ENCODE measurements around the gene WNT2. TPM values are rescaled to one million over a fixed set of nuclear protein-coding genes. Genes with fewer than 3 reads are reported as not detected.

Gene WNT2
- total RNA-seq, 2 donors from 2014 or later: not detected

DNA sequence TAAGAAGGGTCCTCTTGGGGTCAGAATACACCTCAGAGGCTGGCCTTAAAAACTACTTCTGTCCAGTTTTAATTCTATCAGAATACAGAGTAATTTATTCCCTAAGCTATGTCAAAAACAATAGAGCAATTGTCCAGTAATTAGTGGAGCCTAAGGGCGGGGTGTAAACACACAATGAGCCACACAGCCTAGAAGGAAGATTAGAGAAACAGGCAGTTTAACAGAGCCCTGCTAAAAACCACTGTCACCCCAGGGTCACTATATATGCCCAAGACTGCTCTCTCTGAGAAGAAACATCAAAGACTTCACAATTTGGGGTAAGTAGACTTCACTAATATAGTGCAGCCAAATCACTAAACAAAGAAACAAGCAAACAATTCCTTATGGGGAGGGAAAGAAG is 27.2 kb upstream of the WNT2 start:
- H3K4me1 ChIP-seq: no peaks in the 10 kb centered on the region
- no peaks in the 10 kb centered on the region for H3K9me3 ChIP-seq
- intact Hi-C loops (cut with DNase I): no loop called here
- 56 to 72% methylated on average over 1 of the region's 1 CpG for WGBS, 2 donors
- no peaks in the 10 kb centered on the region for H3K27me3 ChIP-seq
- TF ChIP-seq, protein P1, sequence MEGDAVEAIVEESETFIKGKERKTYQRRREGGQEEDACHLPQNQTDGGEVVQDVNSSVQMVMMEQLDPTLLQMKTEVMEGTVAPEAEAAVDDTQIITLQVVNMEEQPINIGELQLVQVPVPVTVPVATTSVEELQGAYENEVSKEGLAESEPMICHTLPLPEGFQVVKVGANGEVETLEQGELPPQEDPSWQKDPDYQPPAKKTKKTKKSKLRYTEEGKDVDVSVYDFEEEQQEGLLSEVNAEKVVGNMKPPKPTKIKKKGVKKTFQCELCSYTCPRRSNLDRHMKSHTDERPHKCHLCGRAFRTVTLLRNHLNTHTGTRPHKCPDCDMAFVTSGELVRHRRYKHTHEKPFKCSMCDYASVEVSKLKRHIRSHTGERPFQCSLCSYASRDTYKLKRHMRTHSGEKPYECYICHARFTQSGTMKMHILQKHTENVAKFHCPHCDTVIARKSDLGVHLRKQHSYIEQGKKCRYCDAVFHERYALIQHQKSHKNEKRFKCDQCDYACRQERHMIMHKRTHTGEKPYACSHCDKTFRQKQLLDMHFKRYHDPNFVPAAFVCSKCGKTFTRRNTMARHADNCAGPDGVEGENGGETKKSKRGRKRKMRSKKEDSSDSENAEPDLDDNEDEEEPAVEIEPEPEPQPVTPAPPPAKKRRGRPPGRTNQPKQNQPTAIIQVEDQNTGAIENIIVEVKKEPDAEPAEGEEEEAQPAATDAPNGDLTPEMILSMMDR (IDR thresholded peaks at IDR 0.05): no peak
- H3K27ac ChIP-seq: no peak overlapping the region
- ATAC-seq (no peak), DNase-seq (no peak)
- no peak overlapping the region for H3K4me3 ChIP-seq
- H3K36me3 ChIP-seq (replicated peaks in 1 of 2; ENCODE audit: insufficient read depth in 1 of 2, low read depth in 2 of 2): no peaks in the 10 kb centered on the region

DNA sequence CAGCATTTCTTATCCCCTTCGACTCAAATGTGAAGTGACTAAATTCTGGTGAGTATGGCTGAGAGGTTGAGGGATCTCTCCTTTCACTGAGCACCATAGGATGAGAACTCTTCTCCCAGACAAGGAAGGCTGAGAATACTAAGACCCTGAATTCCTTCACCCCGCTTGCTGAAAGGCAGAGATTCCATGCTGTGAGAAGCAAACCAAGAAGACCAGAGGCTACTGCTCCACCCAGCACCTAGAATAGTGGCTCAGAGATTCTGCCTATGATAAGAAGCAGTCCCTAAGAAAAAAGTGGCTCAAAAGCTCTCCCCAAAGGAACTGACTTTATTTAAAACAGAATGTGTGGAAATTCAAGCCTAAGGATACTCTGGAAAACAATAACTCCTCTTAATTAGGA is 26.7 kb upstream of the WNT2 start:
- ATAC-seq: no peak
- H3K4me1 ChIP-seq: no peaks in the 10 kb centered on the region
- TF ChIP-seq, protein P1 (IDR thresholded peaks at IDR 0.05): no peak
- no peak for TF ChIP-seq POLR2A (IDR thresholded peaks at IDR 0.05)
- no peak overlapping the region for H3K4me3 ChIP-seq
- H3K9me3 ChIP-seq: no peaks in the 10 kb centered on the region
- H3K27me3 ChIP-seq: no peaks in the 10 kb centered on the region
- intact Hi-C loops (cut with DNase I): no loop called here
- no peaks in the 10 kb centered on the region for H3K36me3 ChIP-seq (replicated peaks in 1 of 2; ENCODE audit: insufficient read depth in 1 of 2, low read depth in 2 of 2)
- DNase-seq: no peak
- no peak overlapping the region for H3K27ac ChIP-seq
- 46 to 54% methylated on average over 2 of the region's 2 CpGs for WGBS, 2 donors

DNA sequence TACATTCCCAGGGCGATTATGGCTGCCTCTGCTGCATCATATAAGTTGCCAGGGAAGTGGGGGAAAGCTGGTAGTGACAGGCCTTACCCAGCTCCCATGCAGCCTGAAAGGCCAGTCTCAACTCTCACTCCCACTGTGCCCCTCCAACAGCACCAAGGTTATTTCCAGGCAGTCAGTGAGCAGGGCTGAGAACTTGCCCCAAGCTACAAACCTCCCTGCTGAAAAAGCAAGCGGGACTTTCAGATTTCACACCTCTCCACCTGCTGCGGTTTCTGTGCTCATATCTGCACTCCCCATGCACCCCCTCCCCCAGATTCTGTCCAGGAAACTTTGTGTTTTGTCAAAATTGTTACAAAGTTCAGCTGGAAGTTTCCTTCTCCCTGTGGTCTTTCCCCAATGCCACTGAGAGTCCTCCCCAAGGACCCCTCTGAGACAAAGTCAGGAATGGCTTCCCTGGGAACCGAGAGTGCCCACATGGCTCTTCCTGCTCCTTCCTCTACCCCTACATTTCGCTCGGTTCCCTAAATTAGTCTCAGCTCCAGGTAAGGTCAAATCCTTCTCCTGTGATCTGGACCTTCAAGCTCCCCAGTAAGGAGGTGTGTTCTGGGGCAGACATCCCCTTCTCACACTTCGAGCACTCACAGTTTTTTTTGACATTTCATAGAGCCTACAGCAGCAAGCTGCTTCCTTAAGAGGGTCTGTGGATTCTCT is 25.3 kb upstream of the WNT2 start:
- Histone ChIP-seq H3K27ac (no peak overlapping the region), H3K4me1 (no peaks in the 10 kb centered on the region), H3K9me3 (no peaks in the 10 kb centered on the region), H3K27me3 (no peaks in the 10 kb centered on the region), H3K36me3 (replicated peaks in 1 of 2; ENCODE audit: insufficient read depth in 1 of 2, low read depth in 2 of 2) (no peaks in the 10 kb centered on the region), H3K4me3 (no peak overlapping the region)
- TF ChIP-seq, protein P1 (IDR thresholded peaks at IDR 0.05): no peak
- no peak for TF ChIP-seq POLR2A (IDR thresholded peaks at IDR 0.05)
- intact Hi-C loops (cut with DNase I): no loop called here
- no peak for DNase-seq
- ATAC-seq: no peak
- 67 to 68% methylated on average over 7 of the region's 7 CpGs for WGBS, 2 donors

DNA sequence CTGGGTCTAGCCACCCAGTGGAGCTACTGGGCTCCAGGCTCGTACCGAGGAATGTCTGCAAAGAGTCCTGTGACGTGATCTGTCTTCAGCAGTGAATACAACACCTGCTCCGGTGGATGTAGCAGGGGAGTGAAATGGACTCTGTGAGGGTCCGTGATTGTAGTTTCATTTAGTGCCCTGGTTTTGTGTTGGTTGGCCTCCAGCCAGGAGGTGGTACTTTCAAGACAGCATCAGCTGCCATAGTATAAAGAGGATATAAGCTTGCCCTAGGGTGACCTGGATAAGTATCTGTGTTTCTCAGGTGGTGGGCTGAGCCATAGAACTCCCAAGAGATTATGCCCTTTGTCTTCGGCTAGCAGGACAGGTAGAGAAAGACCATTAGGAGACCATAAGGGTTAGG is 24.6 kb upstream of the WNT2 start:
- no peaks in the 10 kb centered on the region for H3K4me1 ChIP-seq
- H3K27ac ChIP-seq: no peak overlapping the region
- TF ChIP-seq, protein P1 (IDR thresholded peaks at IDR 0.05): no peak
- no peak for TF ChIP-seq POLR2A (IDR thresholded peaks at IDR 0.05)
- H3K36me3 ChIP-seq (replicated peaks in 1 of 2; ENCODE audit: insufficient read depth in 1 of 2, low read depth in 2 of 2): no peaks in the 10 kb centered on the region
- H3K4me3 ChIP-seq: no peak overlapping the region
- H3K9me3 ChIP-seq: no peaks in the 10 kb centered on the region
- H3K27me3 ChIP-seq: no peaks in the 10 kb centered on the region
- intact Hi-C loops (cut with DNase I): no loop called here
- 78% methylated on average over 6 of the region's 6 CpGs for WGBS, 2 donors
- DNase-seq (no peak), ATAC-seq (no peak)

DNA sequence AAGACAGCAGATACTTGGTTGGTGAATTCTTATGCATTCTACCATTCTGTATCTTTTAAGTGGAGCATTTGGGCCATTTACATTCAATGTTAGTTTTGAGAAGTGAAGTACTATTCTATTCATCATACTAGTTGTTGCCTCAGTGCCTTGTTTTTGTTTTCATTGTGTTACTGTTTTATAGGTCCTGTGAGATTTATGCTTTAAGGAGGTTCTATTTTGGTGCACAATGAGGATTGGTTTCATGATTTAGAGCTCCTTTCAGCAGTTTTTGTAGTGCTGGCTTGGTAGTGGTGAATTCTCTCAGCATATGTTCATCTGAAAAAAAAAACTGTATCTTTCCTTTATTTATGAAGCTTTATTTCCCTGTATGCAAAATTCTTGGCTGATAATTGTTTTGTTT is 23.3 kb upstream of the WNT2 start:
- Histone ChIP-seq H3K36me3 (replicated peaks in 1 of 2; ENCODE audit: insufficient read depth in 1 of 2, low read depth in 2 of 2) (no peaks in the 10 kb centered on the region), H3K27ac (no peak overlapping the region), H3K9me3 (no peaks in the 10 kb centered on the region), H3K4me1 (no peaks in the 10 kb centered on the region), H3K4me3 (no peak overlapping the region), H3K27me3 (no peaks in the 10 kb centered on the region)
- no peak for TF ChIP-seq POLR2A (IDR thresholded peaks at IDR 0.05)
- TF ChIP-seq, protein P1 (IDR thresholded peaks at IDR 0.05): no peak
- DNase-seq (no peak), ATAC-seq (no peak)
- intact Hi-C loops (cut with DNase I): no loop called here

Measured in body of pancreas (tissue), 4 donors.